Measurements from ENCODE around the gene SCN1A.
"Not testable (repeated sequence)": the region's sequence is repeated elsewhere in the genome, so short reads cannot be mapped to it uniquely, and the experiment has no call there.

SCN1A gene

DNA sequence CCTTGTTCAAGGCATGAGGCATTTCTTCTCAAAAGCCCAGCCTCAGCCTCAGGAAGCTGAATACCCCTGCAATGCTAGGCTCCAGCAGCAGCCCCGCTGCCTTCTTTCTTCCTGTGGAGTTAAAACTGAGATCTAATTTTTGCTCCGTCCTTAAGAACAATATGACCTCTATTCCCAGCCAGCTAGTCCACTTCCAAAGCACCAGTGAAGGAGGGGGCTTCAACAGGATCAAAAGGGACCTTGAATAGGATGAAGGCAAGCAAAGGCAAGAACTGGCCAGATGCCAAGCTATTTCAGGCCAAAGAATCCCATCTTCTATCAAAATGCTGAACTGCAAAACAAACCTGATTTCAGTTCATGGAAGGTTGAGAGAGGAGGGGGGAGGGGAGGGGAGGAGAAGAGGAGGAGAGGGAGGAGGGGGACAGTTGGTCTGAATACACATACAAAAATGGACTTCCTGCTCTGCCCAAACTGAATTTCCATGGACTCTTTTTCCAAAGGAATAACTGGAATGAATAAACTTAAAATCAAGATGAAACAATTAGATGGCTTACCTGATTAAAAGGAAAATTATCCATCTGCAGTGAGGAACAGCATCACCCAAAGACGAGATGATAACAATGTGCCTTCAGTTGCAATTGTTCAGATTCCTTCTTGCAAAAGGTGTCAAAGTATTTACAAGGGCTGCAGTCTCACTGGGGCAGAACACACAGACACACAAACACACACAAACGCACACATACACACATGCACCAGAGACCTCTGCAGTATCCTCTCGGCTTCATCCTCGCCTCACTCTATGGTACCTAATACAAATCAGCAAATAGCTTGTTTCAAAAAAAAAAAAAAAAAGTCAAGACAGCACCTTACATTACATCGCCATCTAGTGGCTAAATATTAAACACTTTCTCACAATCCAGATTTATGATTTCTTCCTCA, at the start of gene SCN1A:
TSS of gene SCN1A (minus strand) at position 804 of the 939 bp plus-strand sequence. CDS start 54,399 bp downstream, outside the sequence.
- no peak within 1 kb of the TSS for H3K4me3 ChIP-seq (ENCODE audit: low read depth, low read length)

DNA sequence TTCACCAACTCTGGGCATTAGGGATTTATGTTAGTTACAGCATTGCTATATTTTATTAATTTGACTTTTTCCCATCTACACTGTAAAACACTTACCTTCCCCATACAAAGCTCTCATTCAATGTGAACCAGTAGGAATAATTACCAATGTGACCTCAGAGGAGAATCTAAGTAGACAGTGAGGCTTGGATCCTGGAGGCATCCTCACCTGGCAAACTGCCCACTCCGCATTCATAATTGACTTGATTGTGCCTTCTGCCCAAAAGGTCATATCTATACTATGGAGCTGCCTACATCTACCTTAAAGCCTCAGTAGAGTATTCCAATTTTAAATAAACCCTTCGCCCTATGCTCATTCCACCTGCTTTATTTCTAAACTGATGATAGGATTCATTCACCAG, 45.4 kb upstream of the SCN1A start:
- H3K4me3 ChIP-seq (ENCODE audit: low read depth, low read length): no peak overlapping the region

DNA sequence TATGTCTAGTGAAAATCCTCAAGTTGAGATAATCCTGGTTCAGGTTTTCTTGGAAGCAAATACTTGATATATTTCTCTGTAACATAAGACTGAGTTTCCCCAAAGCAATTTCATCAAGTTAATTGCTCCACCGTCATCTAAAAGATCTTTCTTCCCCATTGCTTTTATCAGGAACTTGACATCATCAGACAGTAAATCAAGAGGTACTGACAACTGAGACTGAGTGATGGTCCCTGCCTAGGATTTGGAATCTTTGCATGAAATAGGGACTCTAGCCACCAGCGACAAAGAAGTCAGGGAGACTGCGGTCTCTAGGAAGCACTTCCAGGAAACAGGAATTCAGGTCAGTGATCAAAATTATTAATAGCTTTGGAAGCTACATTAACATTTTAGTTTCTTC, 43.4 kb upstream of the SCN1A start:
- H3K4me3 ChIP-seq (ENCODE audit: low read depth, low read length): no peak overlapping the region

- H3K4me3 ChIP-seq (ENCODE audit: low read depth, low read length): no peak overlapping the region
These were observed 42.5 kb upstream of the SCN1A start for GRCh38 chr2:166170356-166170755.

DNA sequence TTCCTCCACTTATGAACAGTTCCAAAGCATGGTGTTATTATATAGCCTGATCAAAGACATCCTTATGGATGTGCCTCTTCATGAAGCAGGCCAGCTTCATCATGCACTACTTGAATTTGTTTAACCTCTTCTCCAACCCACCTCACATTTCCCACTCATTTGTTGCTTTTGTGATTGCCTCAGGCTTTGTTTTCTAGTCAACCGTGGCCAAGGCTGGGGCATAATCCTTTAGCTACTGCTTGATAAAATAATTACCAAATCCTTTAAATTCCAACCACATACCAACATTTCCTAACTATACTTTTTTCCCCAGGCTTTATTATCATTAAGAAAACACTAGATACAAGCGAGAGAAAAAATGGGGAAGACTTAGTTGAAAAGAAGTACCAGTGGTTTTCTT, 39.6 kb upstream of the SCN1A start:
- H3K4me3 ChIP-seq (ENCODE audit: low read depth, low read length): no peak overlapping the region

GRCh38 chr2:166163775-166164174, 36.0 kb upstream of the SCN1A start:
- no peak overlapping the region for H3K4me3 ChIP-seq (ENCODE audit: low read depth, low read length)

GRCh38 chr2:166158546-166158945, 30.7 kb upstream of the SCN1A start:
- H3K4me3 ChIP-seq (ENCODE audit: low read depth, low read length): no peak overlapping the region

DNA sequence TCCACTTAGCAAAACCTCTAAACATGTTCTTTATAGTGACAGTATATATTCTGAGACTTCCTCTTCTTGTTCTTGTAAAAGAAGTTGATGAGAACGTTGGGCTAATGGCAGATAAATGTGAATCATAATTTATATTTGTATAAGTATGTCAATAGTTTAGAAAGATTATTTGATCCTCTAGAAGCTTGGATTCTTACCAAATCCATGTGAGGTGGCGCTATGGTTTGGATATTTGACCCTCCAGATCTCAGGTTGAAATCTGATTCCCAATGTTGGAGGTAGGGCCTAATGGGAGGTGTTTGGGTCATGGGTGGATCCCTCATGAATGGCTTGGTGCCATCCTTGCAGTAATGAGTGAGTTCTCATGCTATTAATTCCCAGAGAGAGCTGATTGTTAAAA, 29.8 kb upstream of the SCN1A start:
- no peak overlapping the region for H3K4me3 ChIP-seq (ENCODE audit: low read depth, low read length)

GRCh38 chr2:166156985-166157490, 29.2 kb upstream of the SCN1A start:
- H3K4me3 ChIP-seq (ENCODE audit: low read depth, low read length): no peak overlapping the region

DNA sequence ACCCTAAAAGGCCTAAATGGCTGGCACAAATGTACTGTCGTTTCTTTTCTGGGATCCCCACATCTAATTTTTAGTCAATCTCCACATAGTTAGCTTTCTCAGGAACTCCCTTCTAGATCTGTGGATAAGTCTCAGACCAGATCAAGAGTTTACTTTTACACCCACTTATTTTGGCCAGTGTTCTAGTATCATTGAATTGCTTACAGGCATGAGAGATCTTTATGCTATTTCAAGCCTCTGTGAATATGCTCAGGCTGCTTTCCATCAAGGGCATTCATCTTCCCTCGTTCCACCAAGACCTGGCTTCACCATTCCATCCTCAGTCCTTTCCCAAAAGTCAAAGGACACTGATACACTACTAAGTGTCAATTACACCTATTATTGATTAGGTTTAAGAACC, 27.8 kb upstream of the SCN1A start:
- H3K4me3 ChIP-seq (ENCODE audit: low read depth, low read length): no peak overlapping the region

- no peak overlapping the region for H3K4me3 ChIP-seq (ENCODE audit: low read depth, low read length)
These were observed 27.0 kb upstream of the SCN1A start for GRCh38 chr2:166154685-166155338.

DNA sequence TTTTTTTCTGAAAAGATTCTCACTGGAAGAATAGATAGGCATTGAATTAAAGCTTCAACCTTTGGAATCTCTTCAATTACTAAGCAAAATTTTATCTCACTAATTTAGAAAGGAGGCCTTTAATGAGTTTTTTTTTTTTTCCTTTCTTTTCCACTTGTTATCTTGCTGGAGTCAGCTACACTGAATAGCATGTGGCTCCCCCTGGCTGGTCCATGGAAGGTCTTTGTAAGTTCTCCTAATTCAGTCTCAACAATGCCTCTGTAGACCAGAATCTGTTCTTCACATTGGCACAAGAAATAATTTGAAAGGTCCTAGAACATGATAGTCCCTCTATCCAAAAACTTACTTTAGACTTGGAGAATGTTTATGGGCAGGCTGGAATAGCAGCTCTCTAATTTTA, 24.2 kb upstream of the SCN1A start:
- no peak overlapping the region for H3K4me3 ChIP-seq (ENCODE audit: low read depth, low read length)

DNA sequence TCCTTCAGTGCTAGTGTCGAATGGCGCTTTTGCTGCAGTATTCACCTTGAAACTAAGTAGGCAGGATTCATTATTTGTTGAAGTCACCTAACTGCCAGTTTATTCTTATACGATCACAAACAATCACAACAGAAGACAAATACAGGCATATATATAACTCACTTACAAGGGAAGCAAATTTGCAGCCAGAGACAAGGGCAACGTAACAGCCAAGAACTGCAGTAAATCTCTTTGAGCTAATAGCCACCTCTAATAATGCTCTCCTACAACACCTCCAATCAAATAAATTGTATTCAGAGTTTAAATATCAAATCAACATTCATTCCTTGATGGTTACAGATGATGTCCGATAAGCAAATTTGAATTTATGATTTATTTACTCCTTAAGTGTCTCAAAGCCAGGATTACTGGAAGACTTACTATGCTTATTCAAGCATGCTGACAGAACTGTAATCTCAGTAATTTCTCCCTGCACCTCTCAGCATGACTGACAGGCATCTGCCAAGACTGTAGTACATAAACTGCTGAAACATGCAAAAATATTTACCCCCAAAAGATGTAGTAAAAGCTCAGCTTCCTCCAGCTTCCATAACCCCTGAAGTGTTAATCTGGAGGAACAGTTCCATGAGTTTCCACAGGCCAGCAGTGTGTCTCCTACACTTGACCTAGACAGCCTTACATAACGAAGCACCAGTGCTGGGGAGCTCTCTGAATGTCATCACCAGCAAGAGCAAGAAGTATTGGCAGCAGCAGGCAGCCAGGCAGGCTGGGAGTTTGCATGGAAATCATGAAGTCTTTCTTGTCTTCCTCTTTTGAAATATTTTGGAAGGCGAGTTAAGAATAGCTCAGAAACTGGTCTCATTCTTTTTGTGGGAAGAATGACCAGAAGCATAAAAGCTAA, 20.9 kb upstream of the SCN1A start:
- H3K4me3 ChIP-seq (ENCODE audit: low read depth, low read length): no peak overlapping the region

- no peak overlapping the region for H3K4me3 ChIP-seq (ENCODE audit: low read depth, low read length)
These were observed 20.1 kb upstream of the SCN1A start for GRCh38 chr2:166147883-166148282.

DNA sequence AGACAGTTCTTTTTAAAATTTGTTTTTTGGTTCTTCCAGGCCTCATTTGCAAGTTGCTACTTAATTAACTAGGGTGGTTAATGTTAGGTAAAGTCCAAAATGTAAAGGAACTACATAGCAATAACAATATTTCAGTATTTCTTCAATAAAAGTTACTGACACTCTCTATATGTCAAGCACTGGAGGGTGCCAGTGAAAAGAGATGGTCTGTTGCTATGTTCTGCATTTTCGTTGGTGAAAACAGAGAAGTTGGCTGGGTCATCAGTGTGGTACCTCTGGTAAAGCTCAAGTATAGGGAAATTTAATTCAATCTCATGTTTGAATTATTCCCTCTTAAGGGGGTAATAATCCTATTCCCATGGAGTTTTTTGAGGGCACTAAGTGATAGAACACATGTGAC, 16.3 kb upstream of the SCN1A start:
- H3K4me3 ChIP-seq (ENCODE audit: low read depth, low read length): no peak overlapping the region

DNA sequence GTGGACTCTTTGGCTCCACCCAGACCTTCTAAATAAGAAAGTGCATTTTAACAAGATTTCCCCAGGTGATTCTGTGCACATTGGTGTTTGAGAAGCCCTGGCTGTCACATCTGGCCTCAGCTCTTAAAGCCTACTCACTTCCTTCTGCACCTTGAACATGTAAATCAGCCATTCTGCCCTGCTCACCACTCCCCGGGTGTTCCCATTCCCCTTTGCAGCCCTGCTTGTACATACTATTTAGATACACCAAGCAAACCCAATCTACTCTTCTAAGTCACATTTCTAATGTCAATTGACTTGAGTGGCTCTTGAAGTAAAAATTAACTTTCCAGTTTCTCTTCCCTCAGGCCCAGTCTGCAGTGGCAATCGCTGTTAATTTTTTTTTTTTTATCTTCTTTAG, 13.1 kb upstream of the SCN1A start:
- H3K4me3 ChIP-seq (ENCODE audit: low read depth, low read length): no peak overlapping the region

DNA sequence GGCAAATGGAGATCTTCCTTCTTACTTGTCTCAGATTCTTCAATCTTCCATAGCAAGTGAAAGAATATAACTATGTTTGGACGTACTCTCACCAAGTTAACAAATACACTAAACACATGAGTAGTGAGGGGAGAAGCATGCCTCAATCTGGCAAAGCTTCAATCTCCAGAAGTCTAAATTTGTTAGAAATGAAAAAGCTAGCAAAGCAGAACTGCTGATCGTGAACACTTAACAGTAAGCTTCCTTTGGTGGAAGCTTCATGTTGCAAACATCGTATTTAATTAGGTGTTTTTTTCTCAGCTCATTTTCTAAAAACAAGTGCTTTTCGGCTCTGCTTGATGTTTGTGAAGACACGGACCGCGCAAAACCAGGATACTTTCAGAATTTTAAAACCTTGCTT, 12.7 kb upstream of the SCN1A start:
- H3K4me3 ChIP-seq (ENCODE audit: low read depth, low read length): no peak overlapping the region

- H3K4me3 ChIP-seq (ENCODE audit: low read depth, low read length): not testable (repeated sequence)
These were observed 11.7 kb upstream of the SCN1A start for GRCh38 chr2:166139479-166139878.

DNA sequence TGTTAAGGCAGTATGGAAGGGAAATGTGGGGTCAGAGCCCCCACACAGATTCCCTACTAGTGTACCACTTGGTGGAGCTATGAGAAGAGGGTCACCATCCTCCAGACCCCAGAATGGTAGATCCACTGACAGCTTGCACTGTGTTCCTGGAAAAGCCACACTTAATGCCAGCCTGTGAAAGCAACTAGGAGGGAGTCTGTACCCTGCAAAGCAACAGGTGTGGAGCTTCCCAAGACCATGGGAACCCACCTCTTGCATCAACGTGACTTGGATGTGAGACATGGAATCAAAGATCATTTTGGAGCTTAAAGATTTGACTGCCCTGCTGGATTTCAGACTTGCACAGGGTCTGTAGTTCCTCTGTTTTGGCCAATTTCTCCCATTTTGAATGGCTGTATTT, 10.8 kb upstream of the SCN1A start:
- H3K4me3 ChIP-seq (ENCODE audit: low read depth, low read length): no peak overlapping the region

GRCh38 chr2:166138144-166138543, 10.3 kb upstream of the SCN1A start:
- no peak overlapping the region for H3K4me3 ChIP-seq (ENCODE audit: low read depth, low read length)

- H3K4me3 ChIP-seq (ENCODE audit: low read depth, low read length): no peak overlapping the region
These were observed 9.5 kb upstream of the SCN1A start for GRCh38 chr2:166137331-166137730.
